ENCODE measurements around the gene EBF4.

The EBF4 gene

DNA sequence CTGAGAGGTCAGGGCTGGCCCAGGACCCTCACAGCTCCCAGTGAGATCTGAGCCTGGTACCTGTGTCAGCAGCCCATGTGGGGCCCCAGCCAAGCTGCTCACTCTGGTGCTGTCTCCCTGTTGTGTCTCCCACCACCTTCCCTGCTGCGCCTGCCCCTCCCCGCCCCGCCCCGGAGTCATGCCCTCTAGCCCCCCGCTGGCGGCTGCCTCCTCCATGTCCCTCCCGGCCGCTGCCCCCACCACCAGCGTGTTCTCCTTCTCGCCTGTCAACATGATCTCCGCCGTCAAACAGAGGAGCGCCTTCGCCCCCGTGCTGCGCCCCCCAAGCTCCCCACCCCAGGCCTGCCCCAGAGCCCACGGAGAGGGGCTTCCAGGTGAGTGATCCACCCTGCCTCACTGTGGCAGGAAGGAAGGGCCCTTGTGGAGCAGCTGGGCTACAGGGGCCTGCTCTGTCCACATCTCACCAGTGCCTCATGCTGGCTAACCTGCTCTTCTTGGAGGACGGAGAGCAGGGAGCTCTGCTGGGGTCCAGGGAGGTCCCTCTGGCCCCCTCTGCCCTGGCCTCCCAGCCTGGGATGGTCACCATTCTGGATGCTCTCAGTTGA is 63.0 kb downstream of the EBF4 start:
- H3K27me3 ChIP-seq (ENCODE audit: insufficient read depth, low read length, poor library complexity, severe bottlenecking): no peaks in the 10 kb centered on the region
- no peaks in the 10 kb centered on the region for H4K20me1 ChIP-seq (ENCODE audit: insufficient read depth, low read length, poor library complexity, severe bottlenecking)
- no peaks in the 10 kb centered on the region for H3K4me1 ChIP-seq (ENCODE audit: insufficient read depth, low read length, poor library complexity, severe bottlenecking)
- H3K4me2 ChIP-seq (ENCODE audit: low read depth, low read length, poor library complexity, severe bottlenecking): no peak overlapping the region
- no peak for TF ChIP-seq EZH2phosphoT487 (IDR thresholded peaks at IDR 0.05; ENCODE audit: borderline replicate concordance)
- no peak for TF ChIP-seq CTCF (conservative IDR thresholded peaks at IDR 0.05; ENCODE audit: low read length)
- H2AFZ ChIP-seq (ENCODE audit: low read length): no peak overlapping the region
- no peaks in the 10 kb centered on the region for H3K36me3 ChIP-seq (ENCODE audit: insufficient read depth, low read length)
- no peak overlapping the region for H3K4me3 ChIP-seq (ENCODE audit: low read length, poor library complexity, severe bottlenecking)
- H3K9ac ChIP-seq (ENCODE audit: low read depth, low read length, poor library complexity, severe bottlenecking): no peak overlapping the region
- no peaks in the 10 kb centered on the region for H3F3A ChIP-seq (ENCODE audit: low read depth)
- H3K9me3 ChIP-seq (ENCODE audit: insufficient read depth, low read depth, low read length): no peaks in the 10 kb centered on the region
- H3K9me2 ChIP-seq (replicated peaks; ENCODE audit: low read depth, low read length): no peaks in the 10 kb centered on the region
- H3K79me2 ChIP-seq (ENCODE audit: insufficient read depth, low read length): no peaks in the 10 kb centered on the region

DNA sequence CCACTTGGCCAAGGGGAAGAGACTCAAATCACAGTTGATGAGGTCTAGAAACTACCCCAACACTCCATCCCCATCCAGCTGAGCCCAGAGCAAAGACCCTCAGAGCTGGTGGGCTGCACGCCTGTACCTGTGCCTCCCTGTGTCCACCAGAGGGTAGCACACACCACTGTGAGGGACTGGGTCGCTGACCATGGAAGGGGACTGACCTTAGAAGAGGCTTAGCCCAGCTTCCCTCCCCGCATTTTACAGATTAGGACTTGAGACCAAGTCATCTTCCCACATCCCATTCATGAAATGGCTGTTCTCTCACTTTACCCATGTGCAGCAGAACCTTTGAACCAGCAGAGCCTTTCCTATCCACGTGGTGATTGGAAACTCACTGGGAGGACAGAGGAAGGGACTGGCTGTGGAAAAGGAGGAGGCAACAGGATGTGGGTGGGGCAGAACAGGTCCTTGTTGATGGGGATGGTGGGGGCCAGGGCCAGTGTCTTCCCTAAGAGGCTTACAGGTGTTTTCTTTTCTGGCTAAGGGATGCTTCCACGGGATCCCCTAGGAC is 63.6 kb downstream of the EBF4 start:
- Histone ChIP-seq H4K20me1 (ENCODE audit: insufficient read depth, low read length, poor library complexity, severe bottlenecking) (no peaks in the 10 kb centered on the region), H3K4me2 (ENCODE audit: low read depth, low read length, poor library complexity, severe bottlenecking) (no peak overlapping the region), H3K9me3 (ENCODE audit: insufficient read depth, low read depth, low read length) (no peaks in the 10 kb centered on the region), H3K36me3 (ENCODE audit: insufficient read depth, low read length) (no peaks in the 10 kb centered on the region), H3F3A (ENCODE audit: low read depth) (no peaks in the 10 kb centered on the region), H3K79me2 (ENCODE audit: insufficient read depth, low read length) (no peaks in the 10 kb centered on the region), H3K9ac (ENCODE audit: low read depth, low read length, poor library complexity, severe bottlenecking) (no peak overlapping the region), H3K9me2 (replicated peaks; ENCODE audit: low read depth, low read length) (no peaks in the 10 kb centered on the region), H3K4me3 (ENCODE audit: low read length, poor library complexity, severe bottlenecking) (no peak overlapping the region), H3K27me3 (ENCODE audit: insufficient read depth, low read length, poor library complexity, severe bottlenecking) (no peaks in the 10 kb centered on the region), H3K4me1 (ENCODE audit: insufficient read depth, low read length, poor library complexity, severe bottlenecking) (no peaks in the 10 kb centered on the region), H2AFZ (ENCODE audit: low read length) (no peak overlapping the region)
- TF ChIP-seq EZH2phosphoT487 (IDR thresholded peaks at IDR 0.05; ENCODE audit: borderline replicate concordance) (no peak), CTCF (conservative IDR thresholded peaks at IDR 0.05; ENCODE audit: low read length) (peak; percentile 92)

DNA sequence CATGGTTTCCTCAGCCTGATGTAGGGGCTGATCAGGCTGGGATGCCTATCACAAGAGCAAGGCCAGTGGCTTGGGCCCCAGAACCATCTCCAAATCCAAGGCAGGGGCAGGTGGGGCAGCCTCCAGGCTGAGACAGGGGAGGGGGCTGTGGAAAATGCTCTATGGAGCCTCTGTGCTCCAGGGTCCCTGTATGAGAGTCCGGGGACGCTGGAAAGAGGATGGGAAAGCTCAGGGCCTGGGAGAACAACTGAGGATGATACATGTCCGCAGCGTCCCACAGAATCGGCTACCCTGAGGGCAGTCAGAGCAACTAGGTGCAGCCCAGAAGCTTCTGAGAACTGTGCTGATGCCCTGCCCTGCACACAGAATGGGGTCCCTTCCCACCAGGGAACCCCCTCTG is 64.4 kb downstream of the EBF4 start:
- no peaks in the 10 kb centered on the region for H4K20me1 ChIP-seq (ENCODE audit: insufficient read depth, low read length, poor library complexity, severe bottlenecking)
- H3K4me2 ChIP-seq (ENCODE audit: low read depth, low read length, poor library complexity, severe bottlenecking): no peak overlapping the region
- no peak overlapping the region for H3K4me3 ChIP-seq (ENCODE audit: low read length, poor library complexity, severe bottlenecking)
- peaks cover 6% of the 10 kb centered on the region for H3K4me1 ChIP-seq (ENCODE audit: insufficient read depth, low read length, poor library complexity, severe bottlenecking)
- no peak for TF ChIP-seq EZH2phosphoT487 (IDR thresholded peaks at IDR 0.05; ENCODE audit: borderline replicate concordance)
- no peak overlapping the region for H3K9ac ChIP-seq (ENCODE audit: low read depth, low read length, poor library complexity, severe bottlenecking)
- H3K9me3 ChIP-seq (ENCODE audit: insufficient read depth, low read depth, low read length): no peaks in the 10 kb centered on the region
- no peaks in the 10 kb centered on the region for H3K9me2 ChIP-seq (replicated peaks; ENCODE audit: low read depth, low read length)
- no peaks in the 10 kb centered on the region for H3F3A ChIP-seq (ENCODE audit: low read depth)
- no peaks in the 10 kb centered on the region for H3K79me2 ChIP-seq (ENCODE audit: insufficient read depth, low read length)
- H3K36me3 ChIP-seq (ENCODE audit: insufficient read depth, low read length): no peaks in the 10 kb centered on the region
- no peaks in the 10 kb centered on the region for H3K27me3 ChIP-seq (ENCODE audit: insufficient read depth, low read length, poor library complexity, severe bottlenecking)
- H2AFZ ChIP-seq (ENCODE audit: low read length): no peak overlapping the region

DNA sequence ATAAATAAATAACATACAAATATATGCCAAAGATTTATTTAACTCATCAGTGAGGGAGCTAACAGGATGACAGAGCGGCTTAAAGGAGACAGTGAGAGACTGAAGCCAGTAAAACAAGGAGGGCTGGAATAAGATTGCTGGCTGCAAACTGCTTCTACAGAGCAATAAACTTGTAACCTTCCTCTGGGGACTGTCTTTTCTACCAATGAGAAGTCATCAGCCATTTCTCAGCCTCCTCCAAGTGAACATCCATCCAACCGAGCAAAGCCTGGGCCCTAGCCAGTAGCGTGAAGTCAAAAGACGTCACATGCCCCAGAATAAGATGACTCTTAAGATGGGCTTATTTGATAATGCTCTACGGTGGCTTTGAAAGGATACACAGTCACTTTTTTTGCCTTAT is 65.4 kb downstream of the EBF4 start:
- Histone ChIP-seq H3K27me3 (ENCODE audit: insufficient read depth, low read length, poor library complexity, severe bottlenecking) (no peaks in the 10 kb centered on the region), H3K79me2 (ENCODE audit: insufficient read depth, low read length) (no peaks in the 10 kb centered on the region), H3K9me2 (replicated peaks; ENCODE audit: low read depth, low read length) (no peaks in the 10 kb centered on the region), H4K20me1 (ENCODE audit: insufficient read depth, low read length, poor library complexity, severe bottlenecking) (no peaks in the 10 kb centered on the region), H3K4me2 (ENCODE audit: low read depth, low read length, poor library complexity, severe bottlenecking) (no peak overlapping the region), H2AFZ (ENCODE audit: low read length) (no peak overlapping the region), H3K4me3 (ENCODE audit: low read length, poor library complexity, severe bottlenecking) (no peak overlapping the region), H3K36me3 (ENCODE audit: insufficient read depth, low read length) (no peaks in the 10 kb centered on the region), H3K4me1 (ENCODE audit: insufficient read depth, low read length, poor library complexity, severe bottlenecking) (peaks cover 6% of the 10 kb centered on the region), H3F3A (ENCODE audit: low read depth) (no peaks in the 10 kb centered on the region), H3K9me3 (ENCODE audit: insufficient read depth, low read depth, low read length) (no peaks in the 10 kb centered on the region), H3K9ac (ENCODE audit: low read depth, low read length, poor library complexity, severe bottlenecking) (no peak overlapping the region)
- TF ChIP-seq CTCF (conservative IDR thresholded peaks at IDR 0.05; ENCODE audit: low read length) (no peak), EZH2phosphoT487 (IDR thresholded peaks at IDR 0.05; ENCODE audit: borderline replicate concordance) (no peak)

Data from Loucy (cell line).